T-cell (primary cell): ENCODE data around the gene COL15A1. TPM values are rescaled to one million over a fixed set of nuclear protein-coding genes. Genes with fewer than 3 reads are reported as not detected.

Experiments used
- ATAC-seq, 4 experiments: fragments of 200-7000 bp in 3 of 4; fragments of 150-1000 bp in 1 of 4; cut with Tn5 transposase; replicated peaks in 1 of 4; 1 replicate in 3 of 4; 2 replicates in 1 of 4; pipeline ENCODE4 v1.10.0; 2021; ENCODE audit warnings: moderate library complexity in 3 of 4, mild to moderate bottlenecking in 2 of 4, moderate number of reproducible peaks in 1 of 4
- CTCF ChIA-PET, 2 donors: fragments of 300-600 bp; sonication (Branson Sonifier 250); formaldehyde crosslinking; loops; one replicate each; lab custom pipeline; 2022; ENCODE audit warnings: antibody characterized with exemption in 2 of 2; lab: Charles Lee
- POLR2A ChIA-PET, 2 donors: fragments of 300-600 bp; sonication (Branson Sonifier 250); formaldehyde crosslinking; loops; one replicate each; lab custom pipeline; 2022; ENCODE audit warnings: antibody characterized with exemption in 2 of 2; lab: Charles Lee
- DNase-seq, 35 experiments: peaks; one replicate each; pipeline versions ENCODE4 v3.0.0 to v3.0.0-alpha.2; 2013 to 2023
- H3K27ac ChIP-seq: one replicate; pipeline ENCODE4 v1.5.1; 2013; ENCODE audit warnings: low read length
- H3K27me3 ChIP-seq, 2 experiments: replicated peaks in 1 of 2; 1 replicate in 1 of 2; 2 replicates in 1 of 2; pipeline versions ENCODE4 v1.6.1 to v1.7.0; 2013; ENCODE audit warnings: low read length in 1 of 2, mixed read lengths in 1 of 2; ENCODE audit not compliant: control insufficient read depth in 2 of 2, insufficient read depth in 2 of 2; ENCODE audit errors: extremely low read depth in 1 of 2
- H3K36me3 ChIP-seq, 2 donors: 1 replicate in 1 of 2; 2 replicates in 1 of 2; pipeline versions ENCODE4 v1.6.1 to v1.7.0; 2013; ENCODE audit warnings: low read length in 1 of 2; ENCODE audit not compliant: control insufficient read depth in 2 of 2, insufficient read depth in 1 of 2; ENCODE audit errors: extremely low read depth in 1 of 2
- H3K4me1 ChIP-seq, 2 experiments: 1 replicate in 1 of 2; 2 replicates in 1 of 2; pipeline versions ENCODE4 v1.6.1 to v1.7.0; 2013; ENCODE audit warnings: low read length in 2 of 2, mixed read lengths in 1 of 2; ENCODE audit not compliant: insufficient read depth in 2 of 2, control insufficient read depth in 1 of 2; ENCODE audit errors: extremely low read depth in 1 of 2
- H3K4me3 ChIP-seq, 2 donors: 1 replicate in 1 of 2; 2 replicates in 1 of 2; pipeline versions ENCODE4 v1.5.1 to v1.7.0; 2013; ENCODE audit warnings: mild to moderate bottlenecking in 2 of 2, low read length in 1 of 2, moderate library complexity in 1 of 2; ENCODE audit not compliant: control insufficient read depth in 1 of 2; ENCODE audit errors: extremely low read depth in 1 of 2
- H3K9me3 ChIP-seq: 2 replicates; pipeline ENCODE4 v1.7.0; 2013
- H3K27ac Mint-ChIP-seq, 2 donors: one replicate each; pipeline ENCODE4 v1.8.0; 2020 to 2021; ENCODE audit warnings: mild to moderate bottlenecking in 2 of 2, mixed read lengths in 2 of 2
- H3K27me3 Mint-ChIP-seq, 2 donors: one replicate each; pipeline ENCODE4 v1.8.0; 2021 to 2022; ENCODE audit warnings: mixed read lengths in 2 of 2
- H3K36me3 Mint-ChIP-seq: one replicate; pipeline ENCODE4 v1.8.0; 2021; ENCODE audit warnings: mixed read lengths
- H3K4me1 Mint-ChIP-seq, 3 donors: one replicate each; pipeline ENCODE4 v1.8.0; 2020 to 2022; ENCODE audit warnings: mixed read lengths in 3 of 3, mild to moderate bottlenecking in 1 of 3
- H3K4me3 Mint-ChIP-seq, 3 donors: one replicate each; pipeline ENCODE4 v1.8.0; 2020 to 2022; ENCODE audit warnings: mild to moderate bottlenecking in 3 of 3, mixed read lengths in 3 of 3, moderate library complexity in 3 of 3
- H3K9me3 Mint-ChIP-seq, 3 donors: one replicate each; pipeline ENCODE4 v1.8.0; 2020 to 2022; ENCODE audit warnings: mixed read lengths in 3 of 3
- WGBS: methylation state at CpG from one replicate; pipeline ENCODE4 v1.1.5; 2013; ENCODE audit warnings: missing lambda C conversion rate; ENCODE audit not compliant: insufficient coverage; 5-methylcytosine and 5-hydroxymethylcytosine counted together
- total RNA-seq, 35 experiments: library from RNA in 6 of 35; stranded (reverse) in 6 of 35; fragments of 120-200 nt in 1 of 35; gene quantifications; one replicate each; pipeline versions ENCODE4 v1.2.1 to v1.2.4 and lab custom pipeline; 2013 to 2026

COL15A1 gene
- total RNA-seq, 5 donors from 2014 or later (not counting 1 experiment from before 2014, with no cell fraction given) = 0.15 to 0.20 (median 0.19) TPM; not detected in 2

DNA sequence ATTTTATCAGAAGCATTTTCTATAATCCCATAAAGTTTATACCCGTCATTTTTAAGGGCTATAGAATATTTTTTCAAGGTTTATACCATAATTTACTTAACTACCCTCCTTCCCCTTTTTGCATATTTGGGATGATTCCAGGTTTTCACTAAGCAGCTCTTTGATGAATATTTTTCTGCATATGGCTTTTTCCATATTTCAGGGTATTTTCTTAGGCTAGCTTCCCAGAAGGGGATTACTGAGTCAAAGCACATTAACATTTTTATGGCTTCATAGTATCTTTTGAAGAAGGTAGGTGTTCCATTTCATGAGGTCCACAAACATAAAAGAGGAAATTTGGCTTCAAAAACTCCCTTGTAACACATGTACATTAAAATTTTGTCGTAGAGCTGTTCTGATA, 14.6 kb upstream of the COL15A1 start:
- Mint-ChIP-seq H3K27ac (no peak overlapping the region), H3K4me3 (no peak overlapping the region), H3K27me3 (peaks cover 15 to 16% of the 10 kb centered on the region in 2 donors), H3K36me3 (no peaks in the 10 kb centered on the region), H3K9me3 (no peaks in the 10 kb centered on the region), H3K4me1 (no peaks in the 10 kb centered on the region)
- Histone ChIP-seq H3K9me3 (no peaks in the 10 kb centered on the region), H3K27me3 (peaks cover 0 to 24% of the 10 kb centered on the region in 2 experiments), H3K36me3 (no peaks in the 10 kb centered on the region), H3K4me1 (no peaks in the 10 kb centered on the region), H3K27ac (no peak overlapping the region), H3K4me3 (no peak overlapping the region)
- no CpG with 5 or more reads among the region's 2 CpGs for WGBS
- POLR2A ChIA-PET = no interaction called here
- CTCF ChIA-PET = no interaction called here
- no peak for DNase-seq
- no peak for ATAC-seq

DNA sequence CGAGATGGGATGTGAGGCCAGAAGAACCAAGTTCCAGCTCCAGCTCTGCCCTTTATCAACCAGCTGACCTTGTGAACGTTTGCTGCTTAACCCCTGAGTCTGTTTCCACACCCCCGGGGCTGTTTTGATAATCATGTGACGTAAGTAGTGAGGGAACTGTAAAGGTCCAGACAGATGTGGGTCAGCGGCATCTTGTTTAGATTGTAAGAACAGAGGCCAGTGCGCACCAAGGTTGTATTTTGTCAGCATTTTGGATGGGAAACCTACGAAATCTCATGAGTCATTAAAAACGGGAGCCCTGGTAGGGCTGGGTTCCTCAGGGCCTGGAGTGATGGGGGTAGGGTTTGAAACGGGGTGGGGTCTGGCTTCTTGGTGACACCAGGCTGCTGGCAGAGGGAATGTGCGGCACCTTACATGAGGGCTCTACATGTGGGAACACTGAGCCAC, 13.8 kb upstream of the COL15A1 start:
- H3K4me1 Mint-ChIP-seq = no peaks in the 10 kb centered on the region

DNA sequence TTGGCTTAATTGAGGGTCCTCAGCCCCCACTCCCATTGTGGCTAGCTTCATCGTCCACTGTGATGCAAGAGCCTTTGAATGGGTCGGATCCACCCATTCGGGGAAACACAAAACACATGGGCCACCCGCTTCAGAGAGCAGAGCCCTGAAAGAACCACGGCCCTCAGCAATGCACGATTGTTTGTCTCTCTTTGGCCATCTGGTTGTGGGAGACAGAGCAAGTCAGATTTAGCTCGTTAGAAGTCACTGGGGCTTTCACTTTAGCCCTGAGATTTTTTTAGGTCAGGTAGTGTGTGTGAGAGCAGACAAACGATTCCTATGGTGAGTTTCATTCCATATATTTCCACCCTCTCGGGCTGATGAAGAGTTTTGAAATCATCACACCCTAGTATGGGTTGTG, 12.9 kb upstream of the COL15A1 start:
- POLR2A ChIA-PET = no interaction called here
- peaks cover 0 to 11% of the 10 kb centered on the region in 2 experiments for H3K27me3 ChIP-seq
- WGBS = 77% methylated on average over 5 of the region's 9 CpGs
- no peaks in the 10 kb centered on the region for H3K36me3 Mint-ChIP-seq
- H3K27ac Mint-ChIP-seq = no peak overlapping the region
- H3K4me3 ChIP-seq = no peak overlapping the region
- no peaks in the 10 kb centered on the region for H3K4me1 ChIP-seq
- CTCF ChIA-PET = no interaction called here
- no peaks in the 10 kb centered on the region for H3K36me3 ChIP-seq
- H3K9me3 Mint-ChIP-seq = no peaks in the 10 kb centered on the region
- no peak overlapping the region for H3K4me3 Mint-ChIP-seq
- DNase-seq (no peak), ATAC-seq (no peak)
- H3K9me3 ChIP-seq = no peaks in the 10 kb centered on the region
- no peaks in the 10 kb centered on the region for H3K4me1 Mint-ChIP-seq
- H3K27me3 Mint-ChIP-seq = peaks cover 18 to 19% of the 10 kb centered on the region in 2 donors
- H3K27ac ChIP-seq = no peak overlapping the region

More for the DNA sequence above, 13.8 kb upstream of the COL15A1 start:
- no peaks in the 10 kb centered on the region for H3K9me3 ChIP-seq
- Mint-ChIP-seq H3K9me3 (no peaks in the 10 kb centered on the region), H3K27me3 (peaks cover 17 to 19% of the 10 kb centered on the region in 2 donors), H3K27ac (no peak overlapping the region), H3K4me3 (no peak overlapping the region), H3K36me3 (no peaks in the 10 kb centered on the region)
- H3K27ac ChIP-seq = no peak overlapping the region
- H3K4me1 ChIP-seq = no peaks in the 10 kb centered on the region
- CTCF ChIA-PET = interaction anchor here in 1 of 2 donors (0.5 kb wide), 1 partner anchor 200 kb away, joined by 6 read pairs; no protein-coding TSS in a partner anchor
- POLR2A ChIA-PET = no interaction called here
- no peak for DNase-seq
- peaks cover 0 to 18% of the 10 kb centered on the region in 2 experiments for H3K27me3 ChIP-seq
- ATAC-seq = no peak
- no peaks in the 10 kb centered on the region for H3K36me3 ChIP-seq
- no peak overlapping the region for H3K4me3 ChIP-seq
- 64% methylated on average over 9 of the region's 10 CpGs for WGBS

DNA sequence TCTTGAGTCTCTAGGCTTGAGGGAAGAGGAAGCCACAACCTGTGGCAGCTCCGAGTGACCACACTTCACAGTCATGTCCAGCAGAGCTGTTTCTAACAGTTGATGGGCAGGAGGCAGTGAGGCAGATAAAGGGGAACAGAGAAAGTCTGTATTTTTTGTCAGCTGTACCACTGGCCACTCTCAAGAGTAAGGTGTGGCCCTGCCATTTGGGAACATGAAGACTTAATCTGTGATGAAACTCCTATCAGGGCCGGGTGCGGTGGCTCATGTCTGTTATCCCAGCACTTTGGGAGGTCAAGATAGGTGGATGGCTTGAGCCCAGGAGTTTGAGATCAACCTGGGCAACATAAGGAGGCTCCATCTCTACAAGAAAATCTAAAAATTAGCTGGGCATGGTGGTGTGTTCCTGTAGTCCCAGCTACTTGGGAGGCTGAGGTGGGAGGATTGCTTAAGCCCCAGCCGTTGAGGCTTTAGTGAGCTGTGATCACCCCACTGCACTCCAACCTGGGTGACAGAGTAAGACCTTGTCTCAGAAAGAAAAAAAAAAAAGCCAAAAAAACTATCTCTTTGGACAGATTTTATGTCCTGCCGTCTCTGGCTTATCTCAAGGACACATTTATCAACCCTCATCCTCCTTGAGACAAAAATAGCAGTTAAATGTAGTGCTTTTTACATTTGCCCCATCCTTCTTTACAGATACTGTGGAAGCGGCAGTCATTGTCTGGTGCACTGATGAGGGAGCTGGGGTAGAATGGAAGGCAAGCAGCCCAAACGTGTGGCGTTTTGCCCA, 11.9 kb upstream of the COL15A1 start:
- Histone ChIP-seq H3K9me3 (no peaks in the 10 kb centered on the region), H3K27ac (no peak overlapping the region), H3K4me1 (no peaks in the 10 kb centered on the region), H3K27me3 (peaks cover 0 to 11% of the 10 kb centered on the region in 2 experiments), H3K36me3 (no peaks in the 10 kb centered on the region), H3K4me3 (no peak overlapping the region)
- POLR2A ChIA-PET = no interaction called here
- ATAC-seq = no peak
- Mint-ChIP-seq H3K27ac (no peak overlapping the region), H3K9me3 (no peaks in the 10 kb centered on the region), H3K4me3 (no peak overlapping the region), H3K27me3 (peaks cover 19 to 23% of the 10 kb centered on the region in 2 donors), H3K36me3 (no peaks in the 10 kb centered on the region), H3K4me1 (no peaks in the 10 kb centered on the region)
- no peak for DNase-seq
- CTCF ChIA-PET = no interaction called here
- WGBS = 71% methylated on average over 1 of the region's 8 CpGs

DNA sequence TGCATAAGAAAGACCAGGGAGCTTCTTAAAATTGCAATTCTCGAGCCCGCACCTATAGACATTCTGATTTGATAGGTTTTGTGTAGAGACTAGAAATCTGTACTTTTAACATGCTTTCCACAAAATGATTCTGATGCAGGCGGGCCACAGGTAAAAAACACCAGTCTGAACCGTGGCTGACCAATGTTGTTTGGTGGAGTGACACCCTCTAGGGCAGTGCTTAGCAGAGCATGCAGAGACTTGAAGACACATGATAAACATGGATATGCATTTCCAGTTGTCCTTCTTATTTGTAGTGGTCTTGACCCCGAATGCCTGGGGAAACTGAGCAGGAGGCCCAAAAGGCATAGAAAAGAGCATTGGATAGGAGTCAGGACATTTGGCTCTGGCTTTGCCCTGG, 10.5 kb upstream of the COL15A1 start:
- H3K9me3 Mint-ChIP-seq = no peaks in the 10 kb centered on the region
- H3K27me3 Mint-ChIP-seq = peaks cover 27 to 29% of the 10 kb centered on the region in 2 donors
- no peak for ATAC-seq
- H3K27me3 ChIP-seq = peaks cover 0 to 9% of the 10 kb centered on the region in 2 experiments
- no peak for DNase-seq
- H3K4me3 ChIP-seq = no peak overlapping the region
- no peaks in the 10 kb centered on the region for H3K36me3 ChIP-seq
- WGBS = 83% methylated on average over 2 of the region's 5 CpGs
- no peaks in the 10 kb centered on the region for H3K36me3 Mint-ChIP-seq
- no peaks in the 10 kb centered on the region for H3K4me1 ChIP-seq
- no peak overlapping the region for H3K27ac Mint-ChIP-seq
- H3K4me3 Mint-ChIP-seq = no peak overlapping the region
- POLR2A ChIA-PET = no interaction called here
- CTCF ChIA-PET = no interaction called here
- H3K4me1 Mint-ChIP-seq = no peaks in the 10 kb centered on the region
- no peaks in the 10 kb centered on the region for H3K9me3 ChIP-seq
- no peak overlapping the region for H3K27ac ChIP-seq

DNA sequence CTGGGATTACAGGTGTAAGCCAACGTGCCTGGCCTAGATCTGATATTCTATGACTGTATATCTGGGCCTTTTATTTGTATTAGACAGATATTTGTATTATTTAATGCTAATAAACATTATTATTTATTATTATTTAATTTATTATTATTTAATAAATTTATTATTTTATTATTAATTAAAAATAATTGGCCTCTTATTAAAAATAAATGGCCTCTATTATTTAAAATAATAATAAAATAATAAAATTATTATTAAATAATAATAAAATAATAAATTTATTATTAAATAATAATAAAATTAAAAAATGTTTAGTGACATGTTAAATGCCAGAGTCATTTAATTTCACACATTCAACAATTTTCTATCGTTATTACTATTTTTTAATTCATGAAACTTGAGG, 9.8 kb upstream of the COL15A1 start:
- Histone ChIP-seq H3K36me3 (no peaks in the 10 kb centered on the region), H3K27ac (no peak overlapping the region), H3K4me3 (no peak overlapping the region), H3K9me3 (no peaks in the 10 kb centered on the region), H3K27me3 (peaks cover 0 to 9% of the 10 kb centered on the region in 2 experiments), H3K4me1 (no peaks in the 10 kb centered on the region)
- Mint-ChIP-seq H3K36me3 (no peaks in the 10 kb centered on the region), H3K27me3 (peaks cover 31 to 36% of the 10 kb centered on the region in 2 donors), H3K27ac (no peak overlapping the region), H3K4me1 (no peaks in the 10 kb centered on the region), H3K9me3 (no peaks in the 10 kb centered on the region), H3K4me3 (no peak overlapping the region)
- no CpG with 5 or more reads among the region's 2 CpGs for WGBS
- POLR2A ChIA-PET = no interaction called here
- DNase-seq = no peak
- no peak for ATAC-seq
- CTCF ChIA-PET = no interaction called here
